ENCODE results near the gene NR4A1.

The NR4A1 gene

DNA sequence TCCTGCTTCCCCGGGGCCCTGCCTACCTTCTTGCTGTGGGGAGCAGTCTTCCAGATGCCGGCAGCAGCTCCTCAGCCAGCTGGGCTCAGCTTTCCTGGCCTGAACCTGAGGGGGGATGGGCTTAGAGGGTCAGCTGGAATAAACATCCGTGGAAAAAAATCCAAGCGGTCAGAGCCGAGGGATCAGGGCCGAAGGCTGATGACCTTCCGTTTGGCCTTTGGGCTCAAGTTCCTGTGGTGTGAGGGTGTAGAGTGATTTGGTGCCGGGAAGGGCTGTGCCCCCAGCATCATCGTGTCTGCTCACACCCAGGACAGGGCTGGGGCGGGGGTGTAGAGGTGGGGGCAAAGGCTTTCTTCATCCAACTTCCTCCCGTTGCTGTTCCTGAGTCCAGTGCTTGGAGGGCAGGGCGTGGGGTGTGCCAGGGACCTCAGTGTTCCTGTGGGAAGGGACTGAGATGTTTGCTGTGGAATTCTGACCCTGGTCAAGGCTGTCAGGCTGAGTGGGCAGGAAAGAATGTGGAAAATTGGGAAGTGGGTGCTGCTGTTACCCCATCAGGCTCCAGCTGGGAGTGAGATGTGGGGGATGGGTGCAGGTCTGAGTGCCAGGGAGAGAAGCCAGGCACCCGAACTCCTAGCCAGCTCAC is 30.9 kb downstream of the NR4A1 start:
- TF ChIP-seq EGR1 (IDR thresholded peaks at IDR 0.05) (no peak), CEBPB (IDR thresholded peaks at IDR 0.05) (no peak), NFIC (IDR thresholded peaks at IDR 0.05) (no peak), CREB1 (IDR thresholded peaks at IDR 0.05; ENCODE audit: low read depth) (no peak), TAF1 (IDR thresholded peaks at IDR 0.05; ENCODE audit: low read depth) (no peak), TCF12 (IDR thresholded peaks at IDR 0.05; ENCODE audit: low read depth) (no peak), TEAD4 (IDR thresholded peaks at IDR 0.05) (no peak)
- TF ChIP-seq, protein P1, sequence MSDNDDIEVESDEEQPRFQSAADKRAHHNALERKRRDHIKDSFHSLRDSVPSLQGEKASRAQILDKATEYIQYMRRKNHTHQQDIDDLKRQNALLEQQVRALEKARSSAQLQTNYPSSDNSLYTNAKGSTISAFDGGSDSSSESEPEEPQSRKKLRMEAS (IDR thresholded peaks at IDR 0.05) = no peak
- TF ChIP-seq, protein P2, sequence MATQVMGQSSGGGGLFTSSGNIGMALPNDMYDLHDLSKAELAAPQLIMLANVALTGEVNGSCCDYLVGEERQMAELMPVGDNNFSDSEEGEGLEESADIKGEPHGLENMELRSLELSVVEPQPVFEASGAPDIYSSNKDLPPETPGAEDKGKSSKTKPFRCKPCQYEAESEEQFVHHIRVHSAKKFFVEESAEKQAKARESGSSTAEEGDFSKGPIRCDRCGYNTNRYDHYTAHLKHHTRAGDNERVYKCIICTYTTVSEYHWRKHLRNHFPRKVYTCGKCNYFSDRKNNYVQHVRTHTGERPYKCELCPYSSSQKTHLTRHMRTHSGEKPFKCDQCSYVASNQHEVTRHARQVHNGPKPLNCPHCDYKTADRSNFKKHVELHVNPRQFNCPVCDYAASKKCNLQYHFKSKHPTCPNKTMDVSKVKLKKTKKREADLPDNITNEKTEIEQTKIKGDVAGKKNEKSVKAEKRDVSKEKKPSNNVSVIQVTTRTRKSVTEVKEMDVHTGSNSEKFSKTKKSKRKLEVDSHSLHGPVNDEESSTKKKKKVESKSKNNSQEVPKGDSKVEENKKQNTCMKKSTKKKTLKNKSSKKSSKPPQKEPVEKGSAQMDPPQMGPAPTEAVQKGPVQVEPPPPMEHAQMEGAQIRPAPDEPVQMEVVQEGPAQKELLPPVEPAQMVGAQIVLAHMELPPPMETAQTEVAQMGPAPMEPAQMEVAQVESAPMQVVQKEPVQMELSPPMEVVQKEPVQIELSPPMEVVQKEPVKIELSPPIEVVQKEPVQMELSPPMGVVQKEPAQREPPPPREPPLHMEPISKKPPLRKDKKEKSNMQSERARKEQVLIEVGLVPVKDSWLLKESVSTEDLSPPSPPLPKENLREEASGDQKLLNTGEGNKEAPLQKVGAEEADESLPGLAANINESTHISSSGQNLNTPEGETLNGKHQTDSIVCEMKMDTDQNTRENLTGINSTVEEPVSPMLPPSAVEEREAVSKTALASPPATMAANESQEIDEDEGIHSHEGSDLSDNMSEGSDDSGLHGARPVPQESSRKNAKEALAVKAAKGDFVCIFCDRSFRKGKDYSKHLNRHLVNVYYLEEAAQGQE (IDR thresholded peaks at IDR 0.05; ENCODE audit: low read depth) = no peak

DNA sequence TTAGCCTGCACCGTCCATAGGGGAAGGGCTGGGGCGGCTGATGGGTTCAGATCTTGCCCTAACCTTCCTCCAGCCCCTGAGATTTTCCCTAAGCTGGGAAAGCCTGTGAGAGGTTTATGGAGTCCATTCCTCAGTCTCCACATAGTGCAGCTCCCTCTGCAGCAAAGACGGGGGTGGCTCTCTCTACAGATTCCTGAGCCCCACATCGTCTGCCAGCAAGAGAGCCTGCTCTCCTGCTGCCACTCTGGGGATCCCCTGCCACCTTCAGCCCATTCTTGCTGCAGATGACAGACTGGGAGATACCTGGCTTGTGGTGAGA is 31.4 kb downstream of the NR4A1 start:
- no peak for TF ChIP-seq TAF1 (IDR thresholded peaks at IDR 0.05; ENCODE audit: low read depth)

DNA sequence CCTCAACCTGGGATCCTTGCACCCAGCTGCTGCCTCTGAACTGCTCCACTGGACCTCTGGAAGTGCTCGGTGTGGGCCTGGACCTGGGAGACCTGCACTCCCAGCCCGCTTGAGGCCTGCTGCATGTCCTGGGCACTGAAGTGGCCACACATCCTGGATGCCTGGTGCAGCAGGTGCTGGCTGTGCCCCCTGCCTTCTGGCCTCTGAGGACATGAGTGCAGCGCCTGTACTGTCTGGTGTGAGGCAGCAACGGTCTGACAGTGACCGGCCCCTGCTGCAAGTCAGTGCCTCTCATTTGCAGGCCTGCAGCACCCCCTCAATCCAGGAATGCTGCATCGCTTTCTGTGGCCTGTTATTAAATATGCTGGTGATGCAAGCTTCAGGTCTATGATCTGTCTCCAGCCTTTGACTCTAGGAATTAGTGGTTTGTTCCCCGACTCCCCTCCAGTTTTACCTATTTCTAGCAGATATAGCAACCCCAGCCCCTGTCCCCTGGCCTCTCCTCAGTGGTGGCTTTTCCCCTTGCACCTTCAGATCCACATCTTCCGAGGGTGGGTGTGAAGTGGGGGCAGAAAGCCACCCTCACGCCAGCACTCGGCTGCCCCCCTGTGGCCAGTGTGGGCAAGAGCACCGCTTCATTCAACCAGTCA is 31.9 kb downstream of the NR4A1 start:
- TF ChIP-seq, protein P1 (IDR thresholded peaks at IDR 0.05) = no peak; the same call in 1 of the 2 replicates
- peak; percentile 78; the same call in 1 of the 2 replicates for TF ChIP-seq ZBTB7A (IDR thresholded peaks at IDR 0.05; ENCODE audit: low read depth)
- TF ChIP-seq FOXM1 (IDR thresholded peaks at IDR 0.05; ENCODE audit: borderline replicate concordance, low read depth) = no peak
- peak; percentile 15; the same call in 1 of the 2 replicates for TF ChIP-seq CEBPB (IDR thresholded peaks at IDR 0.05)
- peak; percentile 99 for TF ChIP-seq RAD21 (IDR thresholded peaks at IDR 0.05; ENCODE audit: low read depth)

DNA sequence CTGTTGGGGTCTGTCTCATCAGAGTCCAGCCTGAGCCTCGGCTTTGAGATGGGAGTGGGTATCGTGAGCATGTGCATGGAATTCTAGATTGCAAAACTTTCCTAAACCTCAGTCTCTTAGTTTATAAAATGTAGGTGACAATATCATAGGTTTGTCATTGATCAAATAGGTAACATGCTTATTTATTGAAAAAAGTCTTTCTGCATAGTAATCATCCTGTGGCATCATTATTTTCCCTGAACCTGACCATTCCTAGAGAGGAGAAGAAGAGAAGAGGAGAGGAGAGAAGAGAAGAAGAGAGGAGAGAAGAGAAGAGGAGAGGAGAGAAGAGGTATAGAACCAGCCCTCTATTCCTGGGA is 32.4 kb downstream of the NR4A1 start:
- TF ChIP-seq FOXM1 (IDR thresholded peaks at IDR 0.05; ENCODE audit: borderline replicate concordance, low read depth) (no peak), CREB1 (IDR thresholded peaks at IDR 0.05; ENCODE audit: low read depth) (no peak), TAF1 (IDR thresholded peaks at IDR 0.05; ENCODE audit: low read depth) (no peak), NFIC (IDR thresholded peaks at IDR 0.05) (no peak), EP300 (IDR thresholded peaks at IDR 0.05; ENCODE audit: borderline replicate concordance) (no peak), CEBPB (IDR thresholded peaks at IDR 0.05) (no peak), YY1 (IDR thresholded peaks at IDR 0.05; ENCODE audit: low read depth) (no peak), RAD21 (IDR thresholded peaks at IDR 0.05; ENCODE audit: low read depth) (no peak), TCF12 (IDR thresholded peaks at IDR 0.05; ENCODE audit: low read depth) (no peak), EGR1 (IDR thresholded peaks at IDR 0.05) (no peak)
- TF ChIP-seq, protein P2 (IDR thresholded peaks at IDR 0.05; ENCODE audit: low read depth) = no peak
- TF ChIP-seq, protein P3, sequence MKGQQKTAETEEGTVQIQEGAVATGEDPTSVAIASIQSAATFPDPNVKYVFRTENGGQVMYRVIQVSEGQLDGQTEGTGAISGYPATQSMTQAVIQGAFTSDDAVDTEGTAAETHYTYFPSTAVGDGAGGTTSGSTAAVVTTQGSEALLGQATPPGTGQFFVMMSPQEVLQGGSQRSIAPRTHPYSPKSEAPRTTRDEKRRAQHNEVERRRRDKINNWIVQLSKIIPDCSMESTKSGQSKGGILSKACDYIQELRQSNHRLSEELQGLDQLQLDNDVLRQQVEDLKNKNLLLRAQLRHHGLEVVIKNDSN (IDR thresholded peaks at IDR 0.05) = no peak
- TF ChIP-seq, protein P1 (IDR thresholded peaks at IDR 0.05) = no peak

DNA sequence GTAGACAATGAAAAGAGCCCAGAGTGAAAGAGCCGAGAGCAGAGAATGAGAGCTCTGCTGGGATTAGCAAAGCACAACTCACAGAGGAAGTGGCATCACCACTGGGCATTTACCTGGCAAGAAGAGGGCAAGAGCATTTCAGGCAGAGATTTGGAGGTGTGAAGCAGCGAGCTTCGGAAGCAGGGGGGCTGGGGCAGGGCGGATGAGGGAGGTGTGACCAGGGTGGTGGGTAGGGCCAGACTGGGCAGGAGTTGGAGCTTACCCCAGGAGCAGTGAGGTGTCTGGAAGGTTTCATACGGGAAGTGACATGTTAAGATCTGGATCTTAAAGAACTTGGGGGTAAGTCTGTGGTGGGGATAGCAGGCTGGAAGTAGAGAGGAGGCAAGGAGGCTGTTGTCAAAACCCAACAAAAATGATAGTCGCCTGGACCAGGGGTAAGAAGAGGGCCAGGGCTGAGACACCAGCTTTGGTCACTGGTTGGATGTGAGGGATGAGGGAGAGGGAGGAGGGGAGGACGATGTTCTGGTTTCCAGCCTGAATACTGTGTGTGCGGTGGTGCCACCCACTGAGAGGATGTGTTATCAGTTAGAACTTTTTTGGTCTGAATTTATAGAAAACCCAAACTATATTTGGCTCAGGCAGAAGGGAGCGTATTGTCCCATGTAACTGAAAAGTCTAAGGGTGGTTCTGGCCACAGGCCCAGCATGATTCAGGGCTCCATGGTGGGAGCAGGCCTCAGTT is 33.4 kb downstream of the NR4A1 start:
- TF ChIP-seq RAD21 (IDR thresholded peaks at IDR 0.05; ENCODE audit: low read depth) (no peak), YY1 (IDR thresholded peaks at IDR 0.05; ENCODE audit: low read depth) (no peak), NFIC (IDR thresholded peaks at IDR 0.05) (no peak), ZBTB7A (IDR thresholded peaks at IDR 0.05; ENCODE audit: low read depth) (no peak), TAF1 (IDR thresholded peaks at IDR 0.05; ENCODE audit: low read depth) (no peak), CEBPB (IDR thresholded peaks at IDR 0.05) (no peak), FOXM1 (IDR thresholded peaks at IDR 0.05; ENCODE audit: borderline replicate concordance, low read depth) (no peak), TEAD4 (IDR thresholded peaks at IDR 0.05) (no peak), CREB1 (IDR thresholded peaks at IDR 0.05; ENCODE audit: low read depth) (no peak), TCF12 (IDR thresholded peaks at IDR 0.05; ENCODE audit: low read depth) (no peak), EGR1 (IDR thresholded peaks at IDR 0.05) (no peak)
- TF ChIP-seq, protein P2 (IDR thresholded peaks at IDR 0.05; ENCODE audit: low read depth) = no peak
